H9 (cell line): ENCODE results near the gene MEMO1. TPM values are rescaled to one million over a fixed set of nuclear protein-coding genes. Genes with fewer than 3 reads are reported as not detected.

Source experiments
- DNase-seq: peaks from one replicate; pipeline ENCODE4 v3.0.0-alpha.2; 2017
- H2AFZ ChIP-seq: one replicate; pipeline ENCODE4 v1.6.1; 2013; ENCODE audit warnings: mild to moderate bottlenecking, low read length, control low read depth, moderate library complexity
- H2AK5ac ChIP-seq: 2 replicates; pipeline ENCODE4 v1.6.1; 2013; ENCODE audit warnings: low read length, control low read depth, mixed read lengths; ENCODE audit not compliant: insufficient read length
- H2BK120ac ChIP-seq: one replicate; pipeline ENCODE4 v1.6.1; 2013; ENCODE audit warnings: low read depth, mild to moderate bottlenecking, low read length, control low read depth, inconsistent platforms; ENCODE audit not compliant: poor library complexity, severe bottlenecking
- H2BK12ac ChIP-seq: 2 replicates; pipeline ENCODE4 v1.6.1; 2013; ENCODE audit warnings: low read length, control low read depth, mixed read lengths, low read depth; ENCODE audit not compliant: insufficient read length
- H2BK15ac ChIP-seq: 2 replicates; pipeline ENCODE4 v1.6.1; 2013; ENCODE audit warnings: low read depth, low read length, control low read depth
- H2BK20ac ChIP-seq: one replicate; pipeline ENCODE4 v1.6.1; 2013; ENCODE audit warnings: low read depth, mild to moderate bottlenecking, low read length, control low read depth, inconsistent platforms; ENCODE audit not compliant: poor library complexity, severe bottlenecking
- H2BK5ac ChIP-seq: 2 replicates; pipeline ENCODE4 v1.6.1; 2013; ENCODE audit warnings: low read length, control low read depth, mixed read lengths; ENCODE audit not compliant: insufficient read length
- H3K14ac ChIP-seq: 2 replicates; pipeline ENCODE4 v1.6.1; 2013; ENCODE audit warnings: low read length, control low read depth; ENCODE audit not compliant: insufficient read depth
- H3K18ac ChIP-seq: 2 replicates; pipeline ENCODE4 v1.6.1; 2013; ENCODE audit warnings: low read depth, mild to moderate bottlenecking, mixed read lengths, low read length, control low read depth; ENCODE audit not compliant: insufficient read length
- H3K23ac ChIP-seq: 2 replicates; pipeline ENCODE4 v1.6.1; 2013; ENCODE audit warnings: low read length, control low read depth, mixed read lengths, low read depth; ENCODE audit not compliant: insufficient read length
- H3K23me2 ChIP-seq: 2 replicates; pipeline ENCODE4 v1.6.1; 2013; ENCODE audit warnings: low read depth, mild to moderate bottlenecking, mixed read lengths, low read length, control low read depth; ENCODE audit not compliant: insufficient read length, poor library complexity, severe bottlenecking
- H3K27ac ChIP-seq: 2 replicates; pipeline ENCODE4 v1.5.1; 2013; ENCODE audit warnings: low read length, control low read depth, mixed read lengths, low read depth; ENCODE audit not compliant: insufficient read length
- H3K27me3 ChIP-seq: 2 replicates; pipeline ENCODE4 v1.6.1; 2013; ENCODE audit warnings: low read length, control low read depth, inconsistent platforms; ENCODE audit not compliant: insufficient read depth
- H3K4ac ChIP-seq: 2 replicates; pipeline ENCODE4 v1.6.1; 2013; ENCODE audit warnings: low read depth, mild to moderate bottlenecking, control low read depth, inconsistent platforms, low read length, moderate library complexity
- H3K4me1 ChIP-seq: 2 replicates; pipeline ENCODE4 v1.6.1; 2013; ENCODE audit warnings: low read length, control low read depth, inconsistent platforms; ENCODE audit not compliant: insufficient read depth
- H3K4me2 ChIP-seq: 2 replicates; pipeline ENCODE4 v1.6.1; 2013; ENCODE audit warnings: low read length, control low read depth, mixed read lengths; ENCODE audit not compliant: insufficient read length, insufficient read depth
- H3K56ac ChIP-seq: 2 replicates; pipeline ENCODE4 v1.6.1; 2013; ENCODE audit warnings: low read depth, mild to moderate bottlenecking, mixed read lengths, low read length, control low read depth; ENCODE audit not compliant: insufficient read length
- H3K79me1 ChIP-seq: 2 replicates; pipeline ENCODE4 v1.6.1; 2013; ENCODE audit warnings: low read depth, mild to moderate bottlenecking, moderate library complexity, low read length, control low read depth, inconsistent platforms; ENCODE audit not compliant: insufficient read depth, poor library complexity, severe bottlenecking
- H3K79me2 ChIP-seq: 2 replicates; pipeline ENCODE4 v1.6.1; 2013; ENCODE audit warnings: low read length, control low read depth, inconsistent platforms; ENCODE audit not compliant: insufficient read depth
- H3K9ac ChIP-seq: 2 replicates; pipeline ENCODE4 v1.6.1; 2013; ENCODE audit warnings: low read length, control low read depth, mixed read lengths; ENCODE audit not compliant: insufficient read length; ENCODE audit errors: extremely low read depth
- H3K9me3 ChIP-seq: one replicate; pipeline ENCODE4 v1.6.1; 2013; ENCODE audit warnings: low read depth, low read length, inconsistent platforms; ENCODE audit not compliant: control insufficient read depth
- H3T11ph ChIP-seq: one replicate; pipeline ENCODE4 v1.6.1; 2013; ENCODE audit warnings: mild to moderate bottlenecking, low read length, control low read depth, inconsistent platforms
- H4K20me1 ChIP-seq: one replicate; pipeline ENCODE4 v1.6.1; 2013; ENCODE audit not compliant: control insufficient read depth, insufficient read length, insufficient read depth
- H4K5ac ChIP-seq: 2 replicates; pipeline ENCODE4 v1.6.1; 2013; ENCODE audit warnings: low read depth, mild to moderate bottlenecking, mixed read lengths, low read length, control low read depth; ENCODE audit not compliant: insufficient read length
- H4K8ac ChIP-seq: replicated peaks from 2 replicates; pipeline ENCODE4 v1.6.1; 2013; ENCODE audit warnings: low read length, control low read depth, mixed read lengths, low read depth; ENCODE audit not compliant: insufficient read length
- H4K91ac ChIP-seq: 2 replicates; pipeline ENCODE4 v1.6.1; 2013; ENCODE audit warnings: low read depth, mild to moderate bottlenecking, moderate library complexity, mixed read lengths, low read length, control low read depth; ENCODE audit not compliant: insufficient read length
- H3K27ac Mint-ChIP-seq, 3 experiments: 2 replicates in 2 of 3; 3 replicates in 1 of 3; pipeline ENCODE4 v1.8.0; 2020 to 2021; ENCODE audit warnings: mixed read lengths in 3 of 3, mild to moderate bottlenecking in 1 of 3, moderate library complexity in 1 of 3
- H3K27me3 Mint-ChIP-seq: 2 replicates; pipeline ENCODE4 v1.8.0; 2021; ENCODE audit warnings: low read depth, mild to moderate bottlenecking, moderate library complexity, mixed read lengths
- H3K36me3 Mint-ChIP-seq, 3 experiments: 2 replicates in 2 of 3; 3 replicates in 1 of 3; pipeline ENCODE4 v1.8.0; 2020 to 2021; ENCODE audit warnings: low read depth in 3 of 3, mixed read lengths in 3 of 3; ENCODE audit not compliant: insufficient read depth in 1 of 3
- H3K4me1 Mint-ChIP-seq, 2 experiments: 2 replicates each; pipeline ENCODE4 v1.8.0; 2020; ENCODE audit warnings: mixed read lengths in 2 of 2
- H3K4me3 Mint-ChIP-seq, 2 experiments: 2 replicates in 1 of 2; 3 replicates in 1 of 2; pipeline ENCODE4 v1.8.0; 2020 to 2021; ENCODE audit warnings: mild to moderate bottlenecking in 2 of 2, mixed read lengths in 2 of 2, moderate library complexity in 1 of 2
- H3K9me3 Mint-ChIP-seq, 2 experiments: 2 replicates in 1 of 2; 3 replicates in 1 of 2; pipeline ENCODE4 v1.8.0; 2020; ENCODE audit warnings: mild to moderate bottlenecking in 2 of 2, mixed read lengths in 2 of 2, moderate library complexity in 1 of 2
- WGBS: extraction: QIAGEN DNeasy Blood & Tissue Kit; methylation state at CpG from one replicate; pipeline ENCODE4 v1.1.7; 2013; ENCODE audit warnings: missing lambda C conversion rate, low lambda C conversion rate, mixed read lengths; ENCODE audit not compliant: insufficient read length; ENCODE audit errors: extremely low coverage; 5-methylcytosine and 5-hydroxymethylcytosine counted together
- total RNA-seq: library from RNA; stranded (reverse); gene quantifications from 2 replicates; pipeline ENCODE4 v1.2.1, GENCODE V29; 2021
- TF ChIP-seq, protein P1 (sequence below): fragments of 200-600 bp; sonication (generic); conservative IDR thresholded peaks from 3 replicates; pipeline ENCODE4 v1.8.0; 2021; ENCODE audit warnings: antibody characterized with exemption, mild to moderate bottlenecking

MEMO1 gene
- total RNA-seq, 1 experiment from 2014 or later = 49.4 TPM

DNA sequence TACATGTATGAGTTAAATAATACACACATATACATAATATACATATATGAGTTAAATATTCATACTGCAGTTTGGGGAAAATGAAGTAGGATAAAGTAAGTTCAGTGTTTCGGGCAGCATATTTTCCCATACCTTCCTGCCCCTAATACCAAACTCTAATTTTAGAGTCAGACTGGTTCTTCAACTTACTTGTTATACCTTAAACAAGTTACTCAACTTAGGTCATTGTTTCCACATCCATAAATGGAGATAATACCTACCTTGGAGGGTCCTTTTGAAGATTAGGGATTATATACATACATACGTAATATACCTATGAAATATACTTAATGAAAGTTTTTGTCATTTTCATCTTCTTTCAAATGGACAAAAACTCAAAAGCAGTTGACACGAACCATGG is 8.4 kb downstream of the MEMO1 start:
- no peaks in the 10 kb centered on the region for H3K27me3 Mint-ChIP-seq
- H3K27ac Mint-ChIP-seq = no peak overlapping the region

More for the DNA sequence above, 8.4 kb downstream of the MEMO1 start:
- no peak overlapping the region for H3K4ac ChIP-seq
- H3K9me3 ChIP-seq = no peaks in the 10 kb centered on the region
- H2AK5ac ChIP-seq = no peak overlapping the region
- TF ChIP-seq, protein P1, sequence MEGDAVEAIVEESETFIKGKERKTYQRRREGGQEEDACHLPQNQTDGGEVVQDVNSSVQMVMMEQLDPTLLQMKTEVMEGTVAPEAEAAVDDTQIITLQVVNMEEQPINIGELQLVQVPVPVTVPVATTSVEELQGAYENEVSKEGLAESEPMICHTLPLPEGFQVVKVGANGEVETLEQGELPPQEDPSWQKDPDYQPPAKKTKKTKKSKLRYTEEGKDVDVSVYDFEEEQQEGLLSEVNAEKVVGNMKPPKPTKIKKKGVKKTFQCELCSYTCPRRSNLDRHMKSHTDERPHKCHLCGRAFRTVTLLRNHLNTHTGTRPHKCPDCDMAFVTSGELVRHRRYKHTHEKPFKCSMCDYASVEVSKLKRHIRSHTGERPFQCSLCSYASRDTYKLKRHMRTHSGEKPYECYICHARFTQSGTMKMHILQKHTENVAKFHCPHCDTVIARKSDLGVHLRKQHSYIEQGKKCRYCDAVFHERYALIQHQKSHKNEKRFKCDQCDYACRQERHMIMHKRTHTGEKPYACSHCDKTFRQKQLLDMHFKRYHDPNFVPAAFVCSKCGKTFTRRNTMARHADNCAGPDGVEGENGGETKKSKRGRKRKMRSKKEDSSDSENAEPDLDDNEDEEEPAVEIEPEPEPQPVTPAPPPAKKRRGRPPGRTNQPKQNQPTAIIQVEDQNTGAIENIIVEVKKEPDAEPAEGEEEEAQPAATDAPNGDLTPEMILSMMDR = no peak
- H4K5ac ChIP-seq = no peak overlapping the region
- no peaks in the 10 kb centered on the region for H3K4me1 ChIP-seq
- no CpG with 5 or more reads among the region's 3 CpGs for WGBS
- H4K20me1 ChIP-seq = no peaks in the 10 kb centered on the region
- Mint-ChIP-seq H3K4me3 (no peak overlapping the region), H3K9me3 (no peaks in the 10 kb centered on the region), H3K4me1 (peaks cover 11 to 20% of the 10 kb centered on the region in 2 experiments), H3K36me3 (peaks cover 0 to 3% (median 0%) of the 10 kb centered on the region in 3 experiments; a peak in 1 of 7 replicates)
- no peak overlapping the region for H3T11ph ChIP-seq
- H3K23ac ChIP-seq = no peak overlapping the region
- no peaks in the 10 kb centered on the region for H3K27me3 ChIP-seq
- H4K8ac ChIP-seq = no peak overlapping the region
- no peak overlapping the region for H3K4me2 ChIP-seq
- no peaks in the 10 kb centered on the region for H3K23me2 ChIP-seq
- H2BK120ac ChIP-seq = no peak overlapping the region
- H2BK20ac ChIP-seq = no peak overlapping the region
- H3K27ac ChIP-seq = no peak overlapping the region
- no peak for DNase-seq
- no peak overlapping the region for H2BK12ac ChIP-seq
- no peak overlapping the region for H3K14ac ChIP-seq
- no peak overlapping the region for H3K56ac ChIP-seq
- no peak overlapping the region for H2AFZ ChIP-seq
- no peak overlapping the region for H2BK5ac ChIP-seq
- H3K79me2 ChIP-seq = peaks cover 21% of the 10 kb centered on the region; the same call in 1 of the 2 replicates
- no peak overlapping the region for H4K91ac ChIP-seq
- no peak overlapping the region for H3K18ac ChIP-seq
- H3K79me1 ChIP-seq = peaks cover 4% of the 10 kb centered on the region
- no peak overlapping the region for H3K9ac ChIP-seq
- no peak overlapping the region for H2BK15ac ChIP-seq
